GM12878 (cell line): ENCODE measurements around the gene LGMN. TPM values are rescaled to one million over a fixed set of nuclear protein-coding genes. Genes with fewer than 3 reads are reported as not detected.
A peak's percentile ranks its signal among the peaks of the same experiment; 100 is the strongest.

Experiments
- ATAC-seq: fragments of 200-7000 bp; cut with Tn5 transposase; 3 replicates; pipeline ENCODE4 v1.9.1; 2020; ENCODE audit warnings: mild to moderate bottlenecking, moderate library complexity
- BruUV-seq: library from RNA; stranded (reverse); fragments of 400-500 nt; replicated peaks from 2 replicates; lab custom pipeline; 2021; lab: Mats Ljungman, UMichigan
- CTCF ChIA-PET: fragments of 300-600 bp; sonication (Branson Sonifier 250); formaldehyde crosslinking; extraction: SDS; loops from one replicate; lab custom pipeline; 2021; ENCODE audit warnings: inconsistent platforms; lab: Yijun Ruan, JAX
- POLR2A ChIA-PET: fragments of 350-600 bp; formaldehyde crosslinking; extraction: SDS; loops from one replicate; lab custom pipeline; 2021; ENCODE audit warnings: inconsistent platforms; lab: Charles Lee
- RAD21 ChIA-PET: fragments of 300-600 bp; sonication (Branson Sonifier 250); formaldehyde crosslinking; loops from one replicate; lab custom pipeline; 2023; ENCODE audit warnings: antibody characterized with exemption; ENCODE audit not compliant: unreplicated experiment; lab: Charles Lee
- SMC1A ChIA-PET: fragments of 300-600 bp; sonication (Branson Sonifier 250); formaldehyde crosslinking; loops from one replicate; lab custom pipeline; 2023; ENCODE audit not compliant: unreplicated experiment, uncharacterized antibody; lab: Charles Lee
- DNase-seq: peaks from one replicate; pipeline ENCODE4 v3.0.0-alpha.2; 2011; ENCODE audit warnings: low read depth, low spot score
- FAIRE-seq: peaks from 3 replicates; lab custom pipeline; 2011; peaks lifted over from hg19 to GRCh38; lab: Jason Lieb, UNC
- H2AFZ ChIP-seq: 2 replicates; pipeline ENCODE4 v1.6.0; 2011; ENCODE audit warnings: low read depth, low read length, control low read depth; ENCODE audit not compliant: control insufficient read depth
- H3K27ac ChIP-seq: 2 replicates; pipeline ENCODE4 v1.5.1; 2011; ENCODE audit warnings: control low read depth; ENCODE audit not compliant: control insufficient read depth, insufficient read depth
- H3K27me3 ChIP-seq, 2 experiments: replicated peaks in 1 of 2; 2 replicates each; pipeline versions ENCODE4 v1.6.0 to v1.6.1; 2011; ENCODE audit warnings: low read length in 1 of 2; ENCODE audit not compliant: control insufficient read depth in 2 of 2, insufficient read depth in 2 of 2
- H3K36me3 ChIP-seq, 2 experiments: 2 replicates each; pipeline ENCODE4 v1.5.1; 2011; ENCODE audit warnings: low read length in 1 of 2; ENCODE audit not compliant: control insufficient read depth in 2 of 2, insufficient read depth in 2 of 2
- H3K4me1 ChIP-seq: 2 replicates; pipeline ENCODE4 v1.6.1; 2011; ENCODE audit warnings: mild to moderate bottlenecking, low read length, moderate library complexity, mixed read lengths; ENCODE audit not compliant: control insufficient read depth, insufficient read depth
- H3K4me2 ChIP-seq: 2 replicates; pipeline ENCODE4 v1.6.0; 2011; ENCODE audit warnings: control low read depth; ENCODE audit not compliant: control insufficient read depth, insufficient read depth
- H3K4me3 ChIP-seq: fragments of 200-600 bp; sonication (generic); 2 replicates; pipeline ENCODE4 v1.5.1; 2016
- H3K79me2 ChIP-seq: 2 replicates; pipeline ENCODE4 v1.6.0; 2011; ENCODE audit warnings: low read length; ENCODE audit not compliant: control insufficient read depth, insufficient read depth
- H3K9ac ChIP-seq: 2 replicates; pipeline ENCODE4 v1.8.0; 2011; ENCODE audit warnings: low read length, control low read depth, mixed read lengths; ENCODE audit not compliant: control insufficient read depth, insufficient read depth
- H3K9me3 ChIP-seq: replicated peaks from 3 replicates; pipeline ENCODE4 v1.5.1; 2011; ENCODE audit warnings: mild to moderate bottlenecking, low read length; ENCODE audit not compliant: control insufficient read depth, insufficient read depth
- H4K20me1 ChIP-seq: 2 replicates; pipeline ENCODE4 v1.6.0; 2011; ENCODE audit not compliant: control insufficient read depth, insufficient read depth
- ATF7 ChIP-seq: fragments of 450-650 bp; IDR thresholded peaks from 2 replicates; pipeline ENCODE4 v1.6.1; 2016; ENCODE audit warnings: low read depth, mild to moderate bottlenecking
- BCL11A ChIP-seq: IDR thresholded peaks from 2 replicates; pipeline ENCODE4 v1.6.1; 2011; ENCODE audit warnings: low read depth, low read length
- EP300 ChIP-seq, 2 experiments: fragments of 150-350 bp in 1 of 2; IDR thresholded peaks; 2 replicates each; pipeline ENCODE4 v1.6.1; 2011 to 2012; ENCODE audit warnings: low read depth in 2 of 2, low read length in 2 of 2, borderline replicate concordance in 1 of 2, improper control_type of control experiment in 1 of 2, inconsistent platforms in 1 of 2; ENCODE audit not compliant: control insufficient read depth in 1 of 2
- JUND ChIP-seq: IDR thresholded peaks from 2 replicates; pipeline ENCODE4 v1.6.1; 2012; ENCODE audit warnings: low read depth, mild to moderate bottlenecking, low read length, improper control_type of control experiment, moderate library complexity
- MEF2B ChIP-seq: fragments of 450-650 bp; IDR thresholded peaks from 2 replicates; pipeline ENCODE4 v1.6.1; 2018; ENCODE audit warnings: mild to moderate bottlenecking, moderate library complexity; ENCODE audit not compliant: partially characterized antibody, poor library complexity, severe bottlenecking
- RUNX3 ChIP-seq: IDR thresholded peaks from 2 replicates; pipeline ENCODE4 v1.6.1; 2012; ENCODE audit warnings: low read length, inconsistent platforms
- WGBS: methylation state at CpG from one replicate; pipeline ENCODE4 v1.1.6; 2016; ENCODE audit warnings: low lambda C conversion rate; ENCODE audit not compliant: insufficient replicate concordance, insufficient coverage; ENCODE audit errors: missing lambda C conversion rate; 5-methylcytosine and 5-hydroxymethylcytosine counted together
- in situ Hi-C: fragments of 300-500 bp; cut with MboI; formaldehyde crosslinking; loops from 9 replicates; pipeline ENCODE4 v1.14.3; 2018; ENCODE audit warnings: mixed read lengths
- intact Hi-C: fragments of 100-400 bp; cut with micrococcal nuclease; formaldehyde crosslinking; loops from one replicate; pipeline ENCODE4 v1.14.2; 2022; ENCODE audit not compliant: unreplicated experiment
- polyA plus RNA-seq, 11 experiments: library from polyadenylated mRNA; depleted of rRNA in 4 of 11; unstranded in 6 of 11; stranded (reverse) in 5 of 11; fragments of >200 nt; fragmentation: Nextera tagmentation in 4 of 11; fragmentation: Illumina TruSeq in 1 of 11; extraction: Ambion mirVana in 4 of 11; extraction: Trizol in 1 of 11; gene quantifications; 1 replicate in 1 of 11; 2 replicates in 10 of 11; pipeline versions ENCODE4 v1.2.1 to v1.2.3, GENCODE V29; 2011 to 2016; ENCODE audit warnings: inconsistent platforms in 2 of 11, missing spikeins in 2 of 11, low read depth in 1 of 11
- total RNA-seq, 4 experiments: library from RNA; depleted of rRNA in 3 of 4; stranded (reverse); fragments of >200 nt in 3 of 4; fragmentation: Illumina TruSeq in 1 of 4; extraction: Trizol in 1 of 4; gene quantifications; 2 replicates each; pipeline versions ENCODE4 v1.2.1 to v1.2.3, GENCODE V29; 2013 to 2021

Gene LGMN
- total and polyA plus RNA-seq, 10 of the 15 experiments (the other 5 are each of a cell fraction or from before 2014, with no cell fraction given) = 0.71 to 192 (median 3.9) TPM

DNA sequence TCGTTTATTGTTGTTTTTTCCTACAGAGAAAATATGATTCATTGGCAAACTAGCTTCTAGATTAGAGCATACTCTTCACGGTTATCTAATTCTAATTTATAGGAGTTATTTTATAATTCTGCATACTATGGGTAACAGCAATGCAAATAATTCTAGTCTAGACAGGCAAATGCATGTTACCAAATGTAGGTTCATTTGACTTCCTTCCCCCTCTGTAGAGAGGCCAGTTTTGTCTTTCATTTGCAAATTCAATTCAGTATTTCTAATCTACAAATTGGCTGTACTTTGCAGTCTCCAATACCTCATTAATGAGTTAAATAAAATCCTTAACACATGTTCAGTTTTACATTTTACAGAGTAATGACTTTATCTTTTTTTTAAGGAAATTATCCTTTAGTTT is 4.2 kb downstream of the LGMN start:
- POLR2A ChIA-PET = no interaction called here
- TF ChIP-seq EP300 (IDR thresholded peaks at IDR 0.05; ENCODE audit: borderline replicate concordance in 1 of 2, control insufficient read depth in 1 of 2, low read depth in 2 of 2, low read length in 2 of 2) (no peak), RUNX3 (no peak), JUND (no peak)
- CTCF ChIA-PET = no interaction called here
- Histone ChIP-seq H2AFZ (no peak overlapping the region), H3K4me3 (no peak overlapping the region), H3K36me3 (no peaks in the 10 kb centered on the region; a peak in 1 of 4 replicates), H4K20me1 (no peaks in the 10 kb centered on the region; the same call in 1 of the 2 replicates), H3K27ac (no peak overlapping the region), H3K9ac (no peak overlapping the region), H3K9me3 (peaks cover 2% of the 10 kb centered on the region; the same call in 2 of the 3 replicates), H3K4me2 (no peak overlapping the region), H3K4me1 (peaks cover 8% of the 10 kb centered on the region; the same call in 1 of the 2 replicates), H3K27me3 (no peaks in the 10 kb centered on the region), H3K79me2 (peaks cover 10% of the 10 kb centered on the region)
- FAIRE-seq = no peak
- no peak for DNase-seq
- SMC1A ChIA-PET = interaction anchor here (0.7 to 1.0 kb wide), 4 partner anchors 10 to 49 kb away, joined by 3 to 4 read pairs (median 4); no protein-coding TSS in a partner anchor
- RAD21 ChIA-PET = interaction anchor here (1.4 to 1.6 kb wide), 2 partner anchors 17 to 155 kb away, joined by 3 read pairs; no protein-coding TSS in a partner anchor
- ATAC-seq = no peak
- intact Hi-C loops (loop anchor here (2.0 kb wide), 1 partner anchor 41 kb away; no protein-coding TSS in a partner anchor), in situ Hi-C loops (no loop called here)
- WGBS = 18% methylated on average over 2 of the region's 2 CpGs
- no TSS peak for BruUV-seq

GRCh38 chr14:92740440-92740839 is 8.0 kb downstream of the LGMN start:
- no peaks in the 10 kb centered on the region; a peak in 1 of 4 replicates for H3K36me3 ChIP-seq
- TF ChIP-seq MEF2B = peak; percentile 19
- no peak for TF ChIP-seq BCL11A
- TF ChIP-seq ATF7 = peak; percentile 50; the same call in 1 of the 2 replicates
- TF ChIP-seq, all 136 proteins: peak for 2
- H3K27me3 ChIP-seq = no peaks in the 10 kb centered on the region
- H3K4me2 ChIP-seq = no peak overlapping the region
- WGBS = 48% methylated on average over 8 of the region's 8 CpGs
- no TSS peak for BruUV-seq
- H3K9ac ChIP-seq = no peak overlapping the region
- DNase-seq = no peak
- no peak overlapping the region for H3K4me3 ChIP-seq
- CTCF ChIA-PET = interaction anchor here (0.6 kb wide), 1 partner anchor 49 kb away, joined by 3 read pairs; no protein-coding TSS in a partner anchor
- 0 out of 2 replicates have a peak, but pooled peaks cover 2% of the 10 kb centered on the region for H3K4me1 ChIP-seq
- H3K9me3 ChIP-seq = peaks cover 2% of the 10 kb centered on the region; the same call in 1 of the 3 replicates
- intact Hi-C loops = no loop called here
- H2AFZ ChIP-seq = no peak overlapping the region
- in situ Hi-C loops = no loop called here
- SMC1A ChIA-PET = interaction anchor here (1.1 to 3.7 kb wide), 3 partner anchors 10 to 36 kb away, joined by 3 to 12 read pairs (median 3); no protein-coding TSS in a partner anchor
- RAD21 ChIA-PET = interaction anchor here (0.6 to 1.4 kb wide), 2 partner anchors 10 to 12 kb away, joined by 3 read pairs; no protein-coding TSS in a partner anchor
- no peak for FAIRE-seq
- ATAC-seq = peak; percentile 66
- H3K79me2 ChIP-seq = peaks cover under 1% of the 10 kb centered on the region
- H3K27ac ChIP-seq = no peak overlapping the region
- no peaks in the 10 kb centered on the region for H4K20me1 ChIP-seq
- POLR2A ChIA-PET = no interaction called here
